ENCODE measurements around the gene CECR2. TPM values are rescaled to one million over a fixed set of nuclear protein-coding genes. Genes with fewer than 3 reads are reported as not detected.

The CECR2 gene
- total and polyA plus RNA-seq, 10 of the 15 experiments (the other 5 are each of a cell fraction or from before 2014, with no cell fraction given) = 0.01 to 0.08 (median 0.01) TPM; not detected in 7

GRCh38 chr22:17359501-17359900 is 9.8 kb upstream of the CECR2 start:
- no peaks in the 10 kb centered on the region for H3K9me3 ChIP-seq (replicated peaks; ENCODE audit: control insufficient read depth, insufficient read depth, low read length)
- no peak for TF ChIP-seq ETV6 (conservative IDR thresholded peaks at IDR 0.05 in 1 of 2, IDR thresholded peaks at IDR 0.05 in 1 of 2; ENCODE audit: borderline replicate concordance in 1 of 2, low read depth in 1 of 2)
- TF ChIP-seq TARDBP (IDR thresholded peaks at IDR 0.05; ENCODE audit: borderline replicate concordance) = no peak
- TF ChIP-seq ZNF384 (IDR thresholded peaks at IDR 0.05; ENCODE audit: borderline replicate concordance, low read depth, low read length) = no peak
- TF ChIP-seq PML (IDR thresholded peaks at IDR 0.05; ENCODE audit: low read length) = no peak
- no peak for TF ChIP-seq RAD21 (IDR thresholded peaks at IDR 0.05; ENCODE audit: insufficient read depth, low read depth, low read length)
- no peak for TF ChIP-seq BCLAF1 (IDR thresholded peaks at IDR 0.05)
- TF ChIP-seq SPI1 (IDR thresholded peaks at IDR 0.05; ENCODE audit: borderline replicate concordance, insufficient read depth, low read depth, low read length) = no peak
- no peak for TF ChIP-seq ZNF207 (IDR thresholded peaks at IDR 0.05; ENCODE audit: borderline replicate concordance)
- TF ChIP-seq SIN3A (IDR thresholded peaks at IDR 0.05; ENCODE audit: low read depth, low read length) = no peak
- no peak for TF ChIP-seq STAT3 (IDR thresholded peaks at IDR 0.05; ENCODE audit: low read depth, low read length)
- TF ChIP-seq ZBTB33 (IDR thresholded peaks at IDR 0.05) = no peak
- no peak for TF ChIP-seq CHD1 (IDR thresholded peaks at IDR 0.05; ENCODE audit: low read depth, low read length)
- TF ChIP-seq CHD4 (IDR thresholded peaks at IDR 0.05) = no peak
- TF ChIP-seq NR2F1 (conservative IDR thresholded peaks at IDR 0.05) = no peak
- no peak for TF ChIP-seq NFYA (IDR thresholded peaks at IDR 0.05; ENCODE audit: borderline replicate concordance, low read depth, low read length)
- ATAC-seq (no peak), DNase-seq (ENCODE audit: low read depth, low spot score) (no peak), FAIRE-seq (no peak)
- no peak overlapping the region for H3K27ac ChIP-seq (ENCODE audit: control insufficient read depth, insufficient read depth)
- H3K4me1 ChIP-seq (ENCODE audit: control insufficient read depth, insufficient read depth, low read length) = no peaks in the 10 kb centered on the region
- intact Hi-C loops (cut with micrococcal nuclease; ENCODE audit: unreplicated experiment) (no loop called here), in situ Hi-C loops (cut with MboI) (no loop called here)
- H3K27me3 ChIP-seq (replicated peaks in 1 of 2; ENCODE audit: control insufficient read depth in 2 of 2, insufficient read depth in 2 of 2, low read length in 1 of 2) = no peaks in the 10 kb centered on the region
- CTCF ChIA-PET = no interaction called here
- no peak overlapping the region for H2AFZ ChIP-seq (ENCODE audit: control insufficient read depth, low read depth, low read length)
- RAD21 ChIA-PET (ENCODE audit: unreplicated experiment) = interaction anchor here (0.6 kb wide), 1 partner anchor 93 kb away, joined by 3 read pairs; no protein-coding TSS in a partner anchor
- WGBS (ENCODE audit: insufficient coverage, insufficient replicate concordance, low lambda C conversion rate, missing lambda C conversion rate) = 17% methylated on average over 4 of the region's 4 CpGs
- H3K4me3 ChIP-seq = no peak overlapping the region
- no peak overlapping the region for H3K4me2 ChIP-seq (ENCODE audit: control insufficient read depth, insufficient read depth)
- POLR2A ChIA-PET = no interaction called here
- H3K9ac ChIP-seq (ENCODE audit: control insufficient read depth, insufficient read depth, low read length) = no peak overlapping the region
- no TSS peak for BruUV-seq (replicated peaks)
- no peaks in the 10 kb centered on the region for H4K20me1 ChIP-seq (ENCODE audit: control insufficient read depth, insufficient read depth)
- H3K79me2 ChIP-seq (ENCODE audit: control insufficient read depth, insufficient read depth, low read length) = no peaks in the 10 kb centered on the region
- SMC1A ChIA-PET (ENCODE audit: uncharacterized antibody, unreplicated experiment) = no interaction called here
- no peaks in the 10 kb centered on the region for H3K36me3 ChIP-seq (ENCODE audit: control insufficient read depth in 2 of 2, insufficient read depth in 2 of 2, low read length in 1 of 2)
